IMR-90 (cell line): Measurements from ENCODE around the gene CCDC198. TPM values are rescaled to one million over a fixed set of nuclear protein-coding genes. Genes with fewer than 3 reads are reported as not detected.

Experiments
- ATAC-seq: fragments of 200-7000 bp; cut with Tn5 transposase; 2 replicates; pipeline ENCODE4 v1.9.1; 2020; ENCODE audit warnings: low read depth, mild to moderate bottlenecking, moderate library complexity
- BruUV-seq: library from RNA; stranded (reverse); fragments of 400-500 nt; replicated peaks from 2 replicates; lab custom pipeline; 2021; lab: Mats Ljungman, UMichigan
- CTCF ChIA-PET: fragments of 300-600 bp; formaldehyde crosslinking; extraction: SDS; loops from one replicate; lab custom pipeline; 2021; ENCODE audit warnings: antibody characterized with exemption; lab: Yijun Ruan, JAX
- POLR2A ChIA-PET: fragments of 300-600 bp; sonication (Branson Sonifier 250); formaldehyde crosslinking; loops from one replicate; lab custom pipeline; 2022; ENCODE audit warnings: antibody characterized with exemption; ENCODE audit not compliant: unreplicated experiment; lab: Charles Lee
- DNase-seq: peaks from one replicate; pipeline ENCODE4 v3.0.0; 2013
- H2AFZ ChIP-seq: replicated peaks from 2 replicates; pipeline ENCODE3; 2013; ENCODE audit warnings: low read length, mild to moderate bottlenecking; ENCODE audit not compliant: poor library complexity
- H2AK5ac ChIP-seq: 2 replicates; pipeline ENCODE4 v1.6.1; 2013; ENCODE audit warnings: low read depth, low read length, inconsistent platforms
- H2AK9ac ChIP-seq: replicated peaks from 2 replicates; pipeline ENCODE3; 2013; ENCODE audit warnings: mild to moderate bottlenecking, low read depth, low read length, moderate library complexity; ENCODE audit not compliant: poor library complexity
- H2BK120ac ChIP-seq: 2 replicates; pipeline ENCODE4 v1.6.1; 2013; ENCODE audit warnings: low read depth, low read length, inconsistent platforms
- H2BK15ac ChIP-seq: 3 replicates; pipeline ENCODE4 v1.6.1; 2013; ENCODE audit warnings: low read depth, low read length, inconsistent platforms
- H2BK20ac ChIP-seq: 2 replicates; pipeline ENCODE4 v1.6.1; 2013; ENCODE audit warnings: low read depth, mild to moderate bottlenecking, inconsistent platforms, low read length, moderate library complexity
- H2BK5ac ChIP-seq: 2 replicates; pipeline ENCODE4 v1.6.1; 2013; ENCODE audit warnings: mild to moderate bottlenecking, low read depth, low read length, inconsistent platforms; ENCODE audit not compliant: poor library complexity, severe bottlenecking
- H3K14ac ChIP-seq: replicated peaks from 2 replicates; pipeline ENCODE4 v1.6.1; 2013; ENCODE audit warnings: low read depth, low read length, inconsistent platforms
- H3K18ac ChIP-seq: 2 replicates; pipeline ENCODE4 v1.6.1; 2013; ENCODE audit warnings: low read depth, low read length, control low read depth
- H3K23ac ChIP-seq: 2 replicates; pipeline ENCODE4 v1.6.1; 2013; ENCODE audit warnings: low read depth, low read length, inconsistent platforms
- H3K27ac ChIP-seq: 2 replicates; pipeline ENCODE4 v1.5.1; 2013; ENCODE audit warnings: mild to moderate bottlenecking, control low read depth, low read length; ENCODE audit not compliant: insufficient read depth
- H3K27me3 ChIP-seq: 2 replicates; pipeline ENCODE4 v1.6.1; 2013; ENCODE audit warnings: low read length; ENCODE audit not compliant: control insufficient read depth, insufficient read depth
- H3K36me3 ChIP-seq: 2 replicates; pipeline ENCODE4 v1.6.1; 2013; ENCODE audit warnings: low read length, mixed read lengths; ENCODE audit not compliant: control insufficient read depth, insufficient read depth
- H3K4ac ChIP-seq: 2 replicates; pipeline ENCODE4 v1.6.1; 2013; ENCODE audit warnings: low read depth, low read length, inconsistent platforms
- H3K4me1 ChIP-seq: 2 replicates; pipeline ENCODE4 v1.6.1; 2013; ENCODE audit warnings: low read length, mixed read lengths; ENCODE audit not compliant: control insufficient read depth, insufficient read depth
- H3K4me2 ChIP-seq: 2 replicates; pipeline ENCODE4 v1.6.1; 2013; ENCODE audit warnings: low read depth, mild to moderate bottlenecking, control low read depth, low read length, moderate library complexity
- H3K4me3 ChIP-seq: 2 replicates; pipeline ENCODE4 v1.5.1; 2013; ENCODE audit warnings: low read depth, mild to moderate bottlenecking, control low read depth, low read length, moderate library complexity; ENCODE audit not compliant: insufficient read depth
- H3K56ac ChIP-seq: 2 replicates; pipeline ENCODE4 v1.6.1; 2013; ENCODE audit warnings: low read length, inconsistent platforms; ENCODE audit not compliant: insufficient read depth; ENCODE audit errors: extremely low read depth
- H3K79me1 ChIP-seq, 2 experiments: 2 replicates each; pipeline ENCODE4 v1.6.1; 2013; ENCODE audit warnings: low read length in 2 of 2, inconsistent platforms in 1 of 2, low read depth in 1 of 2
- H3K9ac ChIP-seq: 2 replicates; pipeline ENCODE4 v1.6.1; 2013; ENCODE audit warnings: low read depth, low read length, control low read depth
- H3K9me1 ChIP-seq: 2 replicates; pipeline ENCODE4 v1.6.1; 2013; ENCODE audit warnings: low read length, inconsistent platforms; ENCODE audit not compliant: insufficient read depth
- H3K9me3 ChIP-seq: 2 replicates; pipeline ENCODE4 v1.6.1; 2013; ENCODE audit warnings: low read length; ENCODE audit not compliant: control insufficient read depth, insufficient read depth
- H4K20me1 ChIP-seq: 2 replicates; pipeline ENCODE4 v1.6.1; 2013; ENCODE audit warnings: low read length, inconsistent platforms; ENCODE audit not compliant: insufficient read depth
- H4K5ac ChIP-seq: 2 replicates; pipeline ENCODE4 v1.6.1; 2013; ENCODE audit warnings: mild to moderate bottlenecking, low read depth, low read length, control low read depth
- H4K8ac ChIP-seq, 2 experiments: 2 replicates each; pipeline ENCODE4 v1.6.1; 2013; ENCODE audit warnings: low read depth in 2 of 2, low read length in 2 of 2, control low read depth in 1 of 2, inconsistent platforms in 1 of 2
- H4K91ac ChIP-seq: 2 replicates; pipeline ENCODE4 v1.6.1; 2013; ENCODE audit warnings: low read depth, low read length, inconsistent platforms; ENCODE audit not compliant: insufficient read depth
- CEBPB ChIP-seq: IDR thresholded peaks from 2 replicates; pipeline ENCODE4 v1.6.1; 2012; ENCODE audit warnings: low read depth, low read length, improper control_type of control experiment
- CHD1 ChIP-seq: IDR thresholded peaks from 2 replicates; pipeline ENCODE4 v1.6.1; 2012; ENCODE audit warnings: low read depth, low read length, improper control_type of control experiment
- MAFK ChIP-seq: IDR thresholded peaks from 2 replicates; pipeline ENCODE4 v1.6.1; 2012; ENCODE audit warnings: low read depth, low read length, improper control_type of control experiment
- MAZ ChIP-seq: IDR thresholded peaks from 2 replicates; pipeline ENCODE4 v1.6.1; 2012; ENCODE audit warnings: low read depth, mild to moderate bottlenecking, low read length, improper control_type of control experiment, moderate library complexity, borderline replicate concordance
- MXI1 ChIP-seq: IDR thresholded peaks from 2 replicates; pipeline ENCODE4 v1.6.1; 2012; ENCODE audit warnings: low read depth, mild to moderate bottlenecking, low read length, moderate library complexity, borderline replicate concordance
- NFE2L2 ChIP-seq: fragments of 150-350 bp; IDR thresholded peaks from 2 replicates; pipeline ENCODE4 v1.6.1; 2016; ENCODE audit warnings: low read depth, mild to moderate bottlenecking, low read length
- RAD21 ChIP-seq: IDR thresholded peaks from 2 replicates; pipeline ENCODE4 v1.6.1; 2012; ENCODE audit warnings: low read length, improper control_type of control experiment
- RCOR1 ChIP-seq: IDR thresholded peaks from 2 replicates; pipeline ENCODE4 v1.6.1; 2012; ENCODE audit warnings: mild to moderate bottlenecking, low read length, improper control_type of control experiment; ENCODE audit not compliant: insufficient replicate concordance
- RFX5 ChIP-seq: IDR thresholded peaks from 2 replicates; pipeline ENCODE4 v1.8.0; 2012; ENCODE audit warnings: low read depth, mild to moderate bottlenecking, low read length, moderate library complexity
- WGBS, 2 experiments: methylation state at CpG; one replicate each; pipeline versions ENCODE4 v1.1.5 to v1.1.7; 2013; ENCODE audit warnings: missing lambda C conversion rate in 2 of 2; ENCODE audit not compliant: insufficient read length in 1 of 2; ENCODE audit errors: extremely low coverage in 2 of 2; 5-methylcytosine and 5-hydroxymethylcytosine counted together
- dilution Hi-C: fragments of 300-500 bp; cut with HindIII; formaldehyde crosslinking; loops from one replicate; pipeline ENCODE4 v1.14.3; 2018; ENCODE audit warnings: low sequenced_read_pairs; ENCODE audit not compliant: unreplicated experiment
- in situ Hi-C: fragments of 300-500 bp; cut with MboI; formaldehyde crosslinking; loops from 3 replicates; pipeline ENCODE4 v1.14.3; 2019; ENCODE audit warnings: low sequenced_read_pairs, inconsistent platforms, mixed read lengths
- intact Hi-C: fragments of 100-400 bp; cut with micrococcal nuclease; formaldehyde crosslinking; loops from 2 replicates; pipeline ENCODE4 v1.10.0; 2022
- polyA plus RNA-seq, 3 experiments: library from polyadenylated mRNA; depleted of rRNA; stranded (reverse); fragments of >200 nt; gene quantifications; 2 replicates each; pipeline ENCODE4 v1.2.3, GENCODE V29; 2012; ENCODE audit warnings: low replicate concordance in 1 of 3
- total RNA-seq: library from RNA; depleted of rRNA; stranded (reverse); fragments of >200 nt; gene quantifications from 2 replicates; pipeline ENCODE4 v1.2.3, GENCODE V29; 2012
- TF ChIP-seq, protein P1 (sequence below): conservative IDR thresholded peaks from 2 replicates; pipeline ENCODE4 v1.5.1; 2012; ENCODE audit warnings: mild to moderate bottlenecking, low read depth, low read length, improper control_type of control experiment
- TF ChIP-seq, protein P2 (sequence below): fragments of 150-350 bp; IDR thresholded peaks from 2 replicates; pipeline ENCODE4 v1.6.1; 2016; ENCODE audit warnings: low read depth, mild to moderate bottlenecking, low read length, moderate library complexity, borderline replicate concordance
- TF ChIP-seq, protein P3 (sequence below): fragments of 150-350 bp; IDR thresholded peaks from 2 replicates; pipeline ENCODE4 v1.6.1; 2017; ENCODE audit warnings: mild to moderate bottlenecking, antibody characterized with exemption, low read length, low read depth

The CCDC198 gene
- total and polyA plus RNA-seq, 2 of the 4 experiments (the other 2 are of a cell fraction) = not detected

DNA sequence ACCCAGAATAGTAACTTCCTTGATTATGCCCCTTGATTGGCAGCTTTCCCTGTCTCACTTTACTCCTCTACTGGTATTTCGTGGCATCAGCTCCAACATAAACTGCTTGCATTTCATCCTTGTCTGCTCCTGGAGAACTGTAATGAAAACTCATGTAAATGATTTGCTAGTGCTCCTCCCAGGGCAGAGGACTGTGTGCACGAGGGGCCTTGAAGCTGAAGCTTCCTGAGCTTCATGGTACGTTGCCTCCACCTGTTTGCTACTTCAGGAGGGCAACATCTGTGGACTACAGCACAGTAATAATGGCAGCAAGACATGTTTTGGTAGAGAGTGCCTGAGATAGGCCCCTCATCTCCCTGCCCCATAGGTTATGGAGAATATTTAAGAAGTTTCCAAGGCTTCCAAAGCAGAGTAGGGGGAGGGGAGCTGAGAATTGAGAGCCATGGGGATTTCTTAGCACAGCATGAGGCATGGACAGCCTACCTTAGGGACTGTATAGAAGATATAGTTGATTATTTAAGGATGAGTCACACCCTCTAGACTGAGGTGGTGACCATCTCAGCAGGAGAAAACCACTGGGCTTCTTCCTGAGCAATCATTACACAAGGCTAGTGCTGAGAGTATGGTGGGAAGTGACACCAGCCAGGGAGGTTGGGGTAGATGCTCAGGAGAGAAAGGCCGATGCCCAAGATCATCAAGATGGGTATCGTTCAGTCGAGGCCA is 29.5 kb downstream of the CCDC198 start:
- no peak for DNase-seq

More for the DNA sequence above, 29.5 kb downstream of the CCDC198 start:
- H2BK5ac ChIP-seq = no peak overlapping the region
- H2AFZ ChIP-seq = no peak overlapping the region
- POLR2A ChIA-PET = no interaction called here
- H3K27ac ChIP-seq = no peak overlapping the region
- no peaks in the 10 kb centered on the region for H3K9me1 ChIP-seq
- no peak overlapping the region for H2AK5ac ChIP-seq
- H3K18ac ChIP-seq = no peak overlapping the region
- H4K20me1 ChIP-seq = no peaks in the 10 kb centered on the region
- no peak overlapping the region for H3K56ac ChIP-seq
- no peaks in the 10 kb centered on the region for H3K79me1 ChIP-seq
- dilution Hi-C loops (no loop called here), in situ Hi-C loops (no loop called here), intact Hi-C loops (no loop called here)
- H2BK15ac ChIP-seq = no peak overlapping the region
- no peak overlapping the region for H4K8ac ChIP-seq
- H3K4me3 ChIP-seq = no peak overlapping the region
- H3K4me2 ChIP-seq = no peak overlapping the region
- no peaks in the 10 kb centered on the region for H3K27me3 ChIP-seq
- H3K14ac ChIP-seq = no peak overlapping the region
- no peak overlapping the region for H2AK9ac ChIP-seq
- CTCF ChIA-PET = no interaction called here
- no TSS peak for BruUV-seq
- no CpG with 5 or more reads among the region's 6 CpGs for WGBS, 2 experiments
- TF ChIP-seq CEBPB (no peak), RAD21 (no peak), MXI1 (no peak), NFE2L2 (no peak), MAFK (no peak), RFX5 (no peak), CHD1 (no peak), RCOR1 (no peak), MAZ (no peak)
- TF ChIP-seq, protein P1, sequence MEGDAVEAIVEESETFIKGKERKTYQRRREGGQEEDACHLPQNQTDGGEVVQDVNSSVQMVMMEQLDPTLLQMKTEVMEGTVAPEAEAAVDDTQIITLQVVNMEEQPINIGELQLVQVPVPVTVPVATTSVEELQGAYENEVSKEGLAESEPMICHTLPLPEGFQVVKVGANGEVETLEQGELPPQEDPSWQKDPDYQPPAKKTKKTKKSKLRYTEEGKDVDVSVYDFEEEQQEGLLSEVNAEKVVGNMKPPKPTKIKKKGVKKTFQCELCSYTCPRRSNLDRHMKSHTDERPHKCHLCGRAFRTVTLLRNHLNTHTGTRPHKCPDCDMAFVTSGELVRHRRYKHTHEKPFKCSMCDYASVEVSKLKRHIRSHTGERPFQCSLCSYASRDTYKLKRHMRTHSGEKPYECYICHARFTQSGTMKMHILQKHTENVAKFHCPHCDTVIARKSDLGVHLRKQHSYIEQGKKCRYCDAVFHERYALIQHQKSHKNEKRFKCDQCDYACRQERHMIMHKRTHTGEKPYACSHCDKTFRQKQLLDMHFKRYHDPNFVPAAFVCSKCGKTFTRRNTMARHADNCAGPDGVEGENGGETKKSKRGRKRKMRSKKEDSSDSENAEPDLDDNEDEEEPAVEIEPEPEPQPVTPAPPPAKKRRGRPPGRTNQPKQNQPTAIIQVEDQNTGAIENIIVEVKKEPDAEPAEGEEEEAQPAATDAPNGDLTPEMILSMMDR = no peak
- TF ChIP-seq, protein P2, sequence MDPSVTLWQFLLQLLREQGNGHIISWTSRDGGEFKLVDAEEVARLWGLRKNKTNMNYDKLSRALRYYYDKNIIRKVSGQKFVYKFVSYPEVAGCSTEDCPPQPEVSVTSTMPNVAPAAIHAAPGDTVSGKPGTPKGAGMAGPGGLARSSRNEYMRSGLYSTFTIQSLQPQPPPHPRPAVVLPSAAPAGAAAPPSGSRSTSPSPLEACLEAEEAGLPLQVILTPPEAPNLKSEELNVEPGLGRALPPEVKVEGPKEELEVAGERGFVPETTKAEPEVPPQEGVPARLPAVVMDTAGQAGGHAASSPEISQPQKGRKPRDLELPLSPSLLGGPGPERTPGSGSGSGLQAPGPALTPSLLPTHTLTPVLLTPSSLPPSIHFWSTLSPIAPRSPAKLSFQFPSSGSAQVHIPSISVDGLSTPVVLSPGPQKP = no peak
- TF ChIP-seq, protein P3, sequence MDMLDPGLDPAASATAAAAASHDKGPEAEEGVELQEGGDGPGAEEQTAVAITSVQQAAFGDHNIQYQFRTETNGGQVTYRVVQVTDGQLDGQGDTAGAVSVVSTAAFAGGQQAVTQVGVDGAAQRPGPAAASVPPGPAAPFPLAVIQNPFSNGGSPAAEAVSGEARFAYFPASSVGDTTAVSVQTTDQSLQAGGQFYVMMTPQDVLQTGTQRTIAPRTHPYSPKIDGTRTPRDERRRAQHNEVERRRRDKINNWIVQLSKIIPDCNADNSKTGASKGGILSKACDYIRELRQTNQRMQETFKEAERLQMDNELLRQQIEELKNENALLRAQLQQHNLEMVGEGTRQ = no peak
- H3K9ac ChIP-seq = no peak overlapping the region
- H3K9me3 ChIP-seq = no peaks in the 10 kb centered on the region
- no peak overlapping the region for H4K5ac ChIP-seq
- H3K4me1 ChIP-seq = no peaks in the 10 kb centered on the region
- no peak overlapping the region for H4K91ac ChIP-seq
- no peak overlapping the region for H3K23ac ChIP-seq
- no peak overlapping the region for H2BK20ac ChIP-seq
- ATAC-seq = no peak
- H2BK120ac ChIP-seq = no peak overlapping the region
- H3K4ac ChIP-seq = no peak overlapping the region
- no peaks in the 10 kb centered on the region for H3K36me3 ChIP-seq
